Hippocampal formation (tissue), 2 donors: ENCODE data around the gene TMEM184C.

ENCODE experiments used
- DNase-seq, 2 donors: peaks; one replicate each; lab custom pipeline; 2025; lab: John Stamatoyannopoulos, UW

The TMEM184C gene

GRCh38 chr4:147599769-147600168 lies 17.4 kb upstream of the TMEM184C start:
- no peak for DNase-seq

GRCh38 chr4:147605499-147605898 lies 11.7 kb upstream of the TMEM184C start:
- DNase-seq = no peak

GRCh38 chr4:147607471-147607870 lies 9.7 kb upstream of the TMEM184C start:
- no peak for DNase-seq

GRCh38 chr4:147610686-147611085 lies 6.5 kb upstream of the TMEM184C start:
- no peak for DNase-seq

GRCh38 chr4:147616849-147617172 lies 386 bp upstream of the TMEM184C start:
- DNase-seq = no peak

GRCh38 chr4:147617841-147618691 lies 869 bp downstream of the TMEM184C start:
- no peak for DNase-seq

GRCh38 chr4:147620315-147620714 lies 3.1 kb downstream of the TMEM184C start:
- DNase-seq = no peak

GRCh38 chr4:147625733-147626132 lies 8.5 kb downstream of the TMEM184C start:
- DNase-seq = no peak

GRCh38 chr4:147626903-147627302 lies 9.7 kb downstream of the TMEM184C start:
- DNase-seq = no peak

GRCh38 chr4:147628415-147628814 lies 11.2 kb downstream of the TMEM184C start:
- no peak for DNase-seq

GRCh38 chr4:147629783-147630730 lies 12.9 kb downstream of the TMEM184C start:
- DNase-seq = no peak

- no peak for DNase-seq
Observed at GRCh38 chr4:147633113-147633512, 15.9 kb downstream of the TMEM184C start.

- no peak for DNase-seq
Observed at GRCh38 chr4:147633643-147634042, 16.4 kb downstream of the TMEM184C start.

GRCh38 chr4:147635348-147635747 lies 18.2 kb downstream of the TMEM184C start:
- no peak for DNase-seq

GRCh38 chr4:147638365-147638764 lies 21.2 kb downstream of the TMEM184C start:
- DNase-seq = no peak

- DNase-seq = no peak
Observed at GRCh38 chr4:147638942-147639341, 21.7 kb downstream of the TMEM184C start.

GRCh38 chr4:147639388-147639787 lies 22.2 kb downstream of the TMEM184C start:
- DNase-seq = no peak

- DNase-seq = no peak
Observed at GRCh38 chr4:147640331-147640730, 23.1 kb downstream of the TMEM184C start.

- no peak for DNase-seq
Observed at GRCh38 chr4:147643616-147644015, 26.4 kb downstream of the TMEM184C start.

GRCh38 chr4:147644471-147644870 lies 27.3 kb downstream of the TMEM184C start:
- DNase-seq = no peak

GRCh38 chr4:147645099-147645498 lies 27.9 kb downstream of the TMEM184C start:
- DNase-seq = no peak

- no peak for DNase-seq
Observed at GRCh38 chr4:147648656-147649055, 31.5 kb downstream of the TMEM184C start.

GRCh38 chr4:147651563-147651962 lies 34.4 kb downstream of the TMEM184C start:
- no peak for DNase-seq
